WTC11 (cell line): ENCODE measurements around the gene OPRL1. TPM values are rescaled to one million over a fixed set of nuclear protein-coding genes. Genes with fewer than 3 reads are reported as not detected.

Source experiments
- ATAC-seq: fragments of 200-7000 bp; cut with Tn5 transposase; 2 replicates; pipeline ENCODE4 v1.10.0; 2021; ENCODE audit warnings: mild to moderate bottlenecking, moderate library complexity
- CTCF ChIA-PET: fragments of 300-600 bp; sonication (Branson Sonifier 250); formaldehyde crosslinking; loops from one replicate; lab custom pipeline; 2021; ENCODE audit warnings: antibody characterized with exemption; lab: Charles Lee
- POLR2A ChIA-PET: fragments of 350-600 bp; sonication (Branson Sonifier 250); formaldehyde crosslinking; loops from one replicate; lab custom pipeline; 2021; ENCODE audit warnings: antibody characterized with exemption; lab: Charles Lee
- DNase-seq: peaks from one replicate; pipeline ENCODE4 v3.0.0; 2021; ENCODE audit warnings: low spot score
- H3K27ac Mint-ChIP-seq: 2 replicates; pipeline ENCODE4 v1.8.0; 2021; ENCODE audit warnings: mixed read lengths
- H3K27me3 Mint-ChIP-seq: 2 replicates; pipeline ENCODE4 v1.8.0; 2021; ENCODE audit warnings: low read depth, mild to moderate bottlenecking, moderate library complexity, mixed read lengths
- H3K36me3 Mint-ChIP-seq: 2 replicates; pipeline ENCODE4 v1.8.0; 2021; ENCODE audit warnings: mixed read lengths
- H3K4me1 Mint-ChIP-seq: 2 replicates; pipeline ENCODE4 v1.8.0; 2022; ENCODE audit warnings: mixed read lengths
- H3K4me3 Mint-ChIP-seq: 2 replicates; pipeline ENCODE4 v1.8.0; 2021; ENCODE audit warnings: mild to moderate bottlenecking, moderate library complexity, mixed read lengths
- H3K9me3 Mint-ChIP-seq: 2 replicates; pipeline ENCODE4 v1.8.0; 2021; ENCODE audit warnings: mixed read lengths
- CREB1 ChIP-seq: sonication (generic); formaldehyde crosslinking; IDR thresholded peaks from 2 replicates; pipeline ENCODE4 v1.8.0; 2023; ENCODE audit warnings: mild to moderate bottlenecking, missing genetic modification reagents
- KAT7 ChIP-seq: sonication (generic); formaldehyde crosslinking; IDR thresholded peaks from 2 replicates; pipeline ENCODE4 v1.8.1; 2023; ENCODE audit warnings: missing genetic modification reagents, mild to moderate bottlenecking, borderline replicate concordance
- NR3C1 ChIP-seq: sonication (generic); formaldehyde crosslinking; conservative IDR thresholded peaks from 2 replicates; pipeline ENCODE4 v1.8.1; 2023; ENCODE audit warnings: low read depth, mild to moderate bottlenecking, missing genetic modification reagents
- OVOL2 ChIP-seq: fragments of 250-450 bp; sonication (Bioruptor Pico); IDR thresholded peaks from 2 replicates; pipeline ENCODE4 v1.9.0; 2021; ENCODE audit warnings: mild to moderate bottlenecking, borderline replicate concordance
- TCF7 ChIP-seq: sonication (generic); formaldehyde crosslinking; IDR thresholded peaks from 2 replicates; pipeline ENCODE4 v1.8.0; 2022; ENCODE audit warnings: mild to moderate bottlenecking, low read depth, missing genetic modification reagents, moderate library complexity
- TEAD4 ChIP-seq: sonication (generic); formaldehyde crosslinking; IDR thresholded peaks from 2 replicates; pipeline ENCODE4 v1.8.0; 2022; ENCODE audit warnings: mild to moderate bottlenecking, missing genetic modification reagents
- ZNF263 ChIP-seq: sonication (generic); formaldehyde crosslinking; IDR thresholded peaks from 2 replicates; pipeline ENCODE4 v1.8.1; 2022; ENCODE audit warnings: low read depth, mild to moderate bottlenecking, moderate library complexity, missing genetic modification reagents
- ZNF317 ChIP-seq: sonication (generic); formaldehyde crosslinking; IDR thresholded peaks from 2 replicates; pipeline ENCODE4 v1.8.1; 2023; ENCODE audit warnings: low read depth, mild to moderate bottlenecking, moderate library complexity, missing genetic modification reagents, borderline replicate concordance
- ZNF423 ChIP-seq: fragments of 250-450 bp; sonication (Bioruptor Pico); IDR thresholded peaks from 2 replicates; pipeline ENCODE4 v2.1.2; 2022; ENCODE audit warnings: mild to moderate bottlenecking, moderate library complexity
- total RNA-seq: library from RNA; stranded (reverse); gene quantifications from 3 replicates; pipeline ENCODE4 v1.2.3, GENCODE V29; 2021
- TF ChIP-seq, protein P1 (sequence below): fragments of 250-450 bp; sonication (Bioruptor Pico); IDR thresholded peaks from 2 replicates; pipeline ENCODE4 v1.9.0; 2021; ENCODE audit warnings: mild to moderate bottlenecking, borderline replicate concordance
- TF ChIP-seq, protein P2 (sequence below): sonication (generic); formaldehyde crosslinking; IDR thresholded peaks from 2 replicates; pipeline ENCODE4 v1.8.1; 2022; ENCODE audit warnings: missing genetic modification reagents, borderline replicate concordance
- TF ChIP-seq, protein P3 (sequence below): sonication (generic); formaldehyde crosslinking; IDR thresholded peaks from 2 replicates; pipeline ENCODE4 v1.8.0; 2022; ENCODE audit warnings: mild to moderate bottlenecking, missing genetic modification reagents
- TF ChIP-seq, protein P4 (sequence below): sonication (generic); formaldehyde crosslinking; IDR thresholded peaks from 2 replicates; pipeline ENCODE4 v1.8.0; 2022; ENCODE audit warnings: missing genetic modification reagents

OPRL1 gene
- total RNA-seq, 1 experiment from 2014 or later = 2.0 TPM

DNA sequence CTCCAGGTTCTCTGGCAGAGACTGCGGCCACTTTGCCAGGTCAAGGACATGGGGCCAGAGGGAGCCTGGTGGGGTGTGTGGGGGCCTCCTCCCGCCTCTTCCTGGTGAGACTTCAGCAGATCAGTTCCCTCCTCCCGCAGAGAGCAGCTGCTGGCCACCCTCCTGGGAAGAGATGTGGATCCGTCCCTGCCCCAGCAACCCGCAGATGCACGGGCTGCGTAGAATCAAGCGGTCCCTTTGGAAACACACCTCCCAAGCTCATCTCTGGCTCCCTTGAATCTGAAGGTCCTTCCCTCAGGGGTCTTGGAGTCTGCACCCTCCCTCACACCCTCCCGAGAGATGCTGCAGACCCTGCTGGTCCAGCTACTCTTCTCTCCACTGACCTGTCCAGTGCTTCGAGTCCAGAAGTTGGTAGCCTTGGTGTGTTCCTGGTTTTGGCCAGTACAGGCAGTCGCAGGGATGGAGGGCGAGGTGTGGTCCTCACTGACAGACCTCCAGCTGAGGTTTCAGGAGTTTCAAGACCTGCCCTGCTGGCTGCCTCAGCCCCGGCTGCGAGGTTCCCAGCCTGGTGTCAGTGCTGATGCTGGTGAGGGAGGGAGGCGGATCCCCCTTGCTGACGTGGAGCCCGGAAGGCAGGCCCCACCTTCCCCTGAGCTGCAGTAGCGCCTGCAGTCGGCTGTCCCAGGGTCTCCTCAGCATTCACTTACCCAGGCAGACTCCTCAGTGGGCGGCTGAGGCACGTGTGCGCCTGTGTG is 27.3 kb downstream of the OPRL1 start, which contains the start of gene NPBWR2:
NPBWR2 (minus strand) TSS at position 585 of the 755 bp plus-strand sequence. CDS start 734 bp downstream, outside the sequence.
- Mint-ChIP-seq H3K4me3 (no peak within 1 kb of the TSS), H3K9me3 (no peaks in the 10 kb centered on the region), H3K27me3 (peaks cover 16% of the 10 kb centered on the region), H3K27ac (peak within 1 kb of the TSS; percentile 85), H3K36me3 (no peaks in the 10 kb centered on the region), H3K4me1 (peaks cover 8% of the 10 kb centered on the region)
- no peak for TF ChIP-seq ZNF423 (CRISPR knock-in tag)
- TF ChIP-seq, protein P1, sequence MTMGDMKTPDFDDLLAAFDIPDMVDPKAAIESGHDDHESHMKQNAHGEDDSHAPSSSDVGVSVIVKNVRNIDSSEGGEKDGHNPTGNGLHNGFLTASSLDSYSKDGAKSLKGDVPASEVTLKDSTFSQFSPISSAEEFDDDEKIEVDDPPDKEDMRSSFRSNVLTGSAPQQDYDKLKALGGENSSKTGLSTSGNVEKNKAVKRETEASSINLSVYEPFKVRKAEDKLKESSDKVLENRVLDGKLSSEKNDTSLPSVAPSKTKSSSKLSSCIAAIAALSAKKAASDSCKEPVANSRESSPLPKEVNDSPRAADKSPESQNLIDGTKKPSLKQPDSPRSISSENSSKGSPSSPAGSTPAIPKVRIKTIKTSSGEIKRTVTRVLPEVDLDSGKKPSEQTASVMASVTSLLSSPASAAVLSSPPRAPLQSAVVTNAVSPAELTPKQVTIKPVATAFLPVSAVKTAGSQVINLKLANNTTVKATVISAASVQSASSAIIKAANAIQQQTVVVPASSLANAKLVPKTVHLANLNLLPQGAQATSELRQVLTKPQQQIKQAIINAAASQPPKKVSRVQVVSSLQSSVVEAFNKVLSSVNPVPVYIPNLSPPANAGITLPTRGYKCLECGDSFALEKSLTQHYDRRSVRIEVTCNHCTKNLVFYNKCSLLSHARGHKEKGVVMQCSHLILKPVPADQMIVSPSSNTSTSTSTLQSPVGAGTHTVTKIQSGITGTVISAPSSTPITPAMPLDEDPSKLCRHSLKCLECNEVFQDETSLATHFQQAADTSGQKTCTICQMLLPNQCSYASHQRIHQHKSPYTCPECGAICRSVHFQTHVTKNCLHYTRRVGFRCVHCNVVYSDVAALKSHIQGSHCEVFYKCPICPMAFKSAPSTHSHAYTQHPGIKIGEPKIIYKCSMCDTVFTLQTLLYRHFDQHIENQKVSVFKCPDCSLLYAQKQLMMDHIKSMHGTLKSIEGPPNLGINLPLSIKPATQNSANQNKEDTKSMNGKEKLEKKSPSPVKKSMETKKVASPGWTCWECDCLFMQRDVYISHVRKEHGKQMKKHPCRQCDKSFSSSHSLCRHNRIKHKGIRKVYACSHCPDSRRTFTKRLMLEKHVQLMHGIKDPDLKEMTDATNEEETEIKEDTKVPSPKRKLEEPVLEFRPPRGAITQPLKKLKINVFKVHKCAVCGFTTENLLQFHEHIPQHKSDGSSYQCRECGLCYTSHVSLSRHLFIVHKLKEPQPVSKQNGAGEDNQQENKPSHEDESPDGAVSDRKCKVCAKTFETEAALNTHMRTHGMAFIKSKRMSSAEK (CRISPR knock-in tag) = no peak
- TF ChIP-seq TCF7 (CRISPR knock-in tag) = no peak
- no peak for TF ChIP-seq CREB1 (CRISPR knock-in tag)
- TF ChIP-seq, protein P2, sequence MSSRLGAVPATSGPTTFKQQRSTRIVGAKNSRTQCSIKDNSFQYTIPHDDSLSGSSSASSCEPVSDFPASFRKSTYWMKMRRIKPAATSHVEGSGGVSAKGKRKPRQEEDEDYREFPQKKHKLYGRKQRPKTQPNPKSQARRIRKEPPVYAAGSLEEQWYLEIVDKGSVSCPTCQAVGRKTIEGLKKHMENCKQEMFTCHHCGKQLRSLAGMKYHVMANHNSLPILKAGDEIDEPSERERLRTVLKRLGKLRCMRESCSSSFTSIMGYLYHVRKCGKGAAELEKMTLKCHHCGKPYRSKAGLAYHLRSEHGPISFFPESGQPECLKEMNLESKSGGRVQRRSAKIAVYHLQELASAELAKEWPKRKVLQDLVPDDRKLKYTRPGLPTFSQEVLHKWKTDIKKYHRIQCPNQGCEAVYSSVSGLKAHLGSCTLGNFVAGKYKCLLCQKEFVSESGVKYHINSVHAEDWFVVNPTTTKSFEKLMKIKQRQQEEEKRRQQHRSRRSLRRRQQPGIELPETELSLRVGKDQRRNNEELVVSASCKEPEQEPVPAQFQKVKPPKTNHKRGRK (CRISPR knock-in tag) = no peak
- TF ChIP-seq KAT7 (CRISPR knock-in tag) = no peak
- no peak for TF ChIP-seq ZNF263
- TF ChIP-seq NR3C1 (CRISPR knock-in tag) = no peak
- TF ChIP-seq, protein P3, sequence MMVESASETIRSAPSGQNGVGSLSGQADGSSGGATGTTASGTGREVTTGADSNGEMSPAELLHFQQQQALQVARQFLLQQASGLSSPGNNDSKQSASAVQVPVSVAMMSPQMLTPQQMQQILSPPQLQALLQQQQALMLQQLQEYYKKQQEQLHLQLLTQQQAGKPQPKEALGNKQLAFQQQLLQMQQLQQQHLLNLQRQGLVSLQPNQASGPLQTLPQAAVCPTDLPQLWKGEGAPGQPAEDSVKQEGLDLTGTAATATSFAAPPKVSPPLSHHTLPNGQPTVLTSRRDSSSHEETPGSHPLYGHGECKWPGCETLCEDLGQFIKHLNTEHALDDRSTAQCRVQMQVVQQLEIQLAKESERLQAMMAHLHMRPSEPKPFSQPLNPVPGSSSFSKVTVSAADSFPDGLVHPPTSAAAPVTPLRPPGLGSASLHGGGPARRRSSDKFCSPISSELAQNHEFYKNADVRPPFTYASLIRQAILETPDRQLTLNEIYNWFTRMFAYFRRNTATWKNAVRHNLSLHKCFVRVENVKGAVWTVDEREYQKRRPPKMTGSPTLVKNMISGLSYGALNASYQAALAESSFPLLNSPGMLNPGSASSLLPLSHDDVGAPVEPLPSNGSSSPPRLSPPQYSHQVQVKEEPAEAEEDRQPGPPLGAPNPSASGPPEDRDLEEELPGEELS = no peak
- TF ChIP-seq OVOL2 (CRISPR knock-in tag) = no peak
- no peak for TF ChIP-seq ZNF317 (CRISPR knock-in tag)
- TF ChIP-seq, protein P4, sequence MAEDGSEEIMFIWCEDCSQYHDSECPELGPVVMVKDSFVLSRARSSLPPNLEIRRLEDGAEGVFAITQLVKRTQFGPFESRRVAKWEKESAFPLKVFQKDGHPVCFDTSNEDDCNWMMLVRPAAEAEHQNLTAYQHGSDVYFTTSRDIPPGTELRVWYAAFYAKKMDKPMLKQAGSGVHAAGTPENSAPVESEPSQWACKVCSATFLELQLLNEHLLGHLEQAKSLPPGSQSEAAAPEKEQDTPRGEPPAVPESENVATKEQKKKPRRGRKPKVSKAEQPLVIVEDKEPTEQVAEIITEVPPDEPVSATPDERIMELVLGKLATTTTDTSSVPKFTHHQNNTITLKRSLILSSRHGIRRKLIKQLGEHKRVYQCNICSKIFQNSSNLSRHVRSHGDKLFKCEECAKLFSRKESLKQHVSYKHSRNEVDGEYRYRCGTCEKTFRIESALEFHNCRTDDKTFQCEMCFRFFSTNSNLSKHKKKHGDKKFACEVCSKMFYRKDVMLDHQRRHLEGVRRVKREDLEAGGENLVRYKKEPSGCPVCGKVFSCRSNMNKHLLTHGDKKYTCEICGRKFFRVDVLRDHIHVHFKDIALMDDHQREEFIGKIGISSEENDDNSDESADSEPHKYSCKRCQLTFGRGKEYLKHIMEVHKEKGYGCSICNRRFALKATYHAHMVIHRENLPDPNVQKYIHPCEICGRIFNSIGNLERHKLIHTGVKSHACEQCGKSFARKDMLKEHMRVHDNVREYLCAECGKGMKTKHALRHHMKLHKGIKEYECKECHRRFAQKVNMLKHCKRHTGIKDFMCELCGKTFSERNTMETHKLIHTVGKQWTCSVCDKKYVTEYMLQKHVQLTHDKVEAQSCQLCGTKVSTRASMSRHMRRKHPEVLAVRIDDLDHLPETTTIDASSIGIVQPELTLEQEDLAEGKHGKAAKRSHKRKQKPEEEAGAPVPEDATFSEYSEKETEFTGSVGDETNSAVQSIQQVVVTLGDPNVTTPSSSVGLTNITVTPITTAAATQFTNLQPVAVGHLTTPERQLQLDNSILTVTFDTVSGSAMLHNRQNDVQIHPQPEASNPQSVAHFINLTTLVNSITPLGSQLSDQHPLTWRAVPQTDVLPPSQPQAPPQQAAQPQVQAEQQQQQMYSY (CRISPR knock-in tag) = no peak
- TF ChIP-seq TEAD4 (CRISPR knock-in tag) = no peak
- POLR2A ChIA-PET = no interaction called here
- DNase-seq (peak; percentile 23), ATAC-seq (peak; percentile 17; the same call in 1 of the 2 replicates)
- CTCF ChIA-PET = interaction anchor here (0.8 to 2.5 kb wide), 2 partner anchors 13 to 50 kb away, joined by 3 to 16 read pairs; no protein-coding TSS in a partner anchor
